MCF 10A (cell line): Measurements from ENCODE around the gene SLC31A2. TPM values are rescaled to one million over a fixed set of nuclear protein-coding genes. Genes with fewer than 3 reads are reported as not detected.

Experiments used
- BruUV-seq: library from RNA; stranded (reverse); fragments of 400-500 nt; replicated peaks from 2 replicates; lab custom pipeline; 2021; lab: Mats Ljungman, UMichigan
- CTCF ChIA-PET: fragments of 300-600 bp; sonication (Branson Sonifier 250); formaldehyde crosslinking; extraction: SDS; loops from one replicate; lab custom pipeline; 2021; ENCODE audit warnings: antibody characterized with exemption, inconsistent platforms; lab: Yijun Ruan, JAX
- POLR2A ChIA-PET: fragments of 300-600, 350-650 bp; sonication (Branson Sonifier 250); formaldehyde crosslinking; extraction: SDS; loops from one replicate; lab custom pipeline; 2020; ENCODE audit warnings: antibody characterized with exemption, inconsistent platforms; lab: Yijun Ruan, JAX
- DNase-seq: peaks from one replicate; pipeline ENCODE4 v3.0.0-alpha.2; 2018; ENCODE audit not compliant: unreplicated experiment
- H3K27ac Mint-ChIP-seq: one replicate; pipeline ENCODE4 v1.8.0; 2022; ENCODE audit warnings: mild to moderate bottlenecking, low read depth, mixed read lengths; ENCODE audit not compliant: unreplicated experiment
- H3K27me3 Mint-ChIP-seq: one replicate; pipeline ENCODE4 v1.8.0; 2022; ENCODE audit warnings: mixed read lengths; ENCODE audit not compliant: insufficient read depth, unreplicated experiment
- H3K36me3 Mint-ChIP-seq: one replicate; pipeline ENCODE4 v1.8.0; 2022; ENCODE audit warnings: mild to moderate bottlenecking, moderate library complexity, mixed read lengths; ENCODE audit not compliant: insufficient read depth, unreplicated experiment
- H3K4me1 Mint-ChIP-seq: one replicate; pipeline ENCODE4 v1.8.0; 2022; ENCODE audit warnings: mixed read lengths; ENCODE audit not compliant: insufficient read depth, unreplicated experiment
- H3K4me3 Mint-ChIP-seq: one replicate; pipeline ENCODE4 v1.8.0; 2022; ENCODE audit warnings: mild to moderate bottlenecking, moderate library complexity, mixed read lengths; ENCODE audit not compliant: unreplicated experiment
- H3K9me3 Mint-ChIP-seq: one replicate; pipeline ENCODE4 v1.8.0; 2022; ENCODE audit warnings: mixed read lengths; ENCODE audit not compliant: unreplicated experiment
- intact Hi-C: fragments of 100-400 bp; cut with micrococcal nuclease; formaldehyde crosslinking; loops from 2 replicates; pipeline ENCODE4 v1.14.1; 2022
- total RNA-seq: library from RNA; stranded (reverse); gene quantifications from 2 replicates; pipeline ENCODE4 v1.2.3, GENCODE V29; 2022
- TF ChIP-seq, protein P1 (sequence below): fragments of 200-600 bp; IDR thresholded peaks from one replicate; pipeline ENCODE4 v1.8.0; 2022; ENCODE audit warnings: antibody characterized with exemption, mild to moderate bottlenecking; ENCODE audit not compliant: unreplicated experiment

SLC31A2 gene
- total RNA-seq, 1 experiment from 2014 or later: 16.1 TPM

GRCh38 chr9:113129884-113130283 lies 20.9 kb upstream of the SLC31A2 start:
- no peaks in the 10 kb centered on the region for H3K36me3 Mint-ChIP-seq
- CTCF ChIA-PET: interaction anchor here (0.6 kb wide), 1 partner anchor 205 kb away, joined by 3 read pairs; no protein-coding TSS in a partner anchor
- H3K27ac Mint-ChIP-seq: no peak overlapping the region
- no peaks in the 10 kb centered on the region for H3K9me3 Mint-ChIP-seq
- TF ChIP-seq, protein P1, sequence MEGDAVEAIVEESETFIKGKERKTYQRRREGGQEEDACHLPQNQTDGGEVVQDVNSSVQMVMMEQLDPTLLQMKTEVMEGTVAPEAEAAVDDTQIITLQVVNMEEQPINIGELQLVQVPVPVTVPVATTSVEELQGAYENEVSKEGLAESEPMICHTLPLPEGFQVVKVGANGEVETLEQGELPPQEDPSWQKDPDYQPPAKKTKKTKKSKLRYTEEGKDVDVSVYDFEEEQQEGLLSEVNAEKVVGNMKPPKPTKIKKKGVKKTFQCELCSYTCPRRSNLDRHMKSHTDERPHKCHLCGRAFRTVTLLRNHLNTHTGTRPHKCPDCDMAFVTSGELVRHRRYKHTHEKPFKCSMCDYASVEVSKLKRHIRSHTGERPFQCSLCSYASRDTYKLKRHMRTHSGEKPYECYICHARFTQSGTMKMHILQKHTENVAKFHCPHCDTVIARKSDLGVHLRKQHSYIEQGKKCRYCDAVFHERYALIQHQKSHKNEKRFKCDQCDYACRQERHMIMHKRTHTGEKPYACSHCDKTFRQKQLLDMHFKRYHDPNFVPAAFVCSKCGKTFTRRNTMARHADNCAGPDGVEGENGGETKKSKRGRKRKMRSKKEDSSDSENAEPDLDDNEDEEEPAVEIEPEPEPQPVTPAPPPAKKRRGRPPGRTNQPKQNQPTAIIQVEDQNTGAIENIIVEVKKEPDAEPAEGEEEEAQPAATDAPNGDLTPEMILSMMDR: no peak
- peaks cover 69% of the 10 kb centered on the region for H3K27me3 Mint-ChIP-seq
- no peak overlapping the region for H3K4me3 Mint-ChIP-seq
- POLR2A ChIA-PET: interaction anchor here (1.3 kb wide), 1 partner anchor 91 kb away, joined by 3 read pairs; the partner anchor contains the start of genes FKBP15 and SLC31A1
- intact Hi-C loops: no loop called here
- no peak for DNase-seq
- BruUV-seq: no TSS peak
- H3K4me1 Mint-ChIP-seq: no peaks in the 10 kb centered on the region

- CTCF ChIA-PET: no interaction called here
- intact Hi-C loops: no loop called here
- no peak overlapping the region for H3K27ac Mint-ChIP-seq
- BruUV-seq: no TSS peak
- no peaks in the 10 kb centered on the region for H3K36me3 Mint-ChIP-seq
- H3K9me3 Mint-ChIP-seq: no peaks in the 10 kb centered on the region
- DNase-seq: peak; percentile 40
- H3K27me3 Mint-ChIP-seq: peaks cover 64% of the 10 kb centered on the region
- no peak overlapping the region for H3K4me3 Mint-ChIP-seq
- TF ChIP-seq, protein P1: no peak
- H3K4me1 Mint-ChIP-seq: no peaks in the 10 kb centered on the region
- POLR2A ChIA-PET: no interaction called here
These were observed 19.1 kb upstream of the SLC31A2 start for GRCh38 chr9:113131689-113132151.

GRCh38 chr9:113137196-113138168 lies 13.3 kb upstream of the SLC31A2 start:
- Mint-ChIP-seq H3K4me1 (no peaks in the 10 kb centered on the region), H3K27ac (no peak overlapping the region), H3K9me3 (no peaks in the 10 kb centered on the region), H3K27me3 (peaks cover 24% of the 10 kb centered on the region), H3K4me3 (no peak overlapping the region), H3K36me3 (no peaks in the 10 kb centered on the region)
- TF ChIP-seq, protein P1: no peak
- POLR2A ChIA-PET: no interaction called here
- intact Hi-C loops: no loop called here
- no peak for DNase-seq
- BruUV-seq: no TSS peak
- CTCF ChIA-PET: interaction anchor here (1.2 kb wide), 1 partner anchor 14 kb away, joined by 3 read pairs; no protein-coding TSS in a partner anchor

- POLR2A ChIA-PET: no interaction called here
- intact Hi-C loops: no loop called here
- CTCF ChIA-PET: no interaction called here
- Mint-ChIP-seq H3K4me1 (no peaks in the 10 kb centered on the region), H3K9me3 (no peaks in the 10 kb centered on the region), H3K27ac (no peak overlapping the region), H3K4me3 (no peak overlapping the region), H3K36me3 (no peaks in the 10 kb centered on the region), H3K27me3 (peaks cover 21% of the 10 kb centered on the region)
- TF ChIP-seq, protein P1: no peak
- no TSS peak for BruUV-seq
- no peak for DNase-seq
These were observed 12.0 kb upstream of the SLC31A2 start for GRCh38 chr9:113138760-113139159.
